ENCODE measurements around the gene CYB5R4.

DNA sequence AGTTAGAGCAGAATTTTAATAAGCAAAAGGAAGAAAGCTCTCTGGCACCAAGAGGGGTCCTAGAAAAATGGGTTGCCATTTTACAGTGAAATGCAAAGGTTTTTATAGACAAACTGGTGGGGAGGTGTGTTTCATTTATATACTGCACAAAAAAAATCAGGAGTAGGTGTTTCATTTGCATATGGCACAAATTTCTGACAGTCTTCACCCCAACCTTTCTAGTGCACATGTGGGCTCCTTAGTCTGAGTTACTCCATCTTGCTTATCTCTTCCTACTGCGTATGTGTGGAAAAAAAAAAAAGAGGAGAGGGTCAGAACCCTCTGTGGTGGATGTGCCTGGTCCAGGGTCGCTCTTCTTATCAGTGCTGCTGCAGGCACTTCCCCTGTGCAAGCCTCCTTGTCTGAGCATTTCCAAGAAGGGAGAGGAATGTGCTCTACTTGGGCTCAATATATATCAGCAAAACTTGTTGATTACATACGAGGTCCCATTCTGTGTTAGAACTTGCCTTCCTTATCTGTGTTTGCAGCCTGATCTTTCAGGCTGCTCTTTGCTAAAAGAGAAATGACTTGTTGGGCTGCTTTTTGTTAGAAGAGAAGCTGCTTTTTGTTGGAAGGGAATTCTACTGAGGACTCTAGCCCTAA lies 115.0 kb downstream of the CYB5R4 start:
- no peak for TF ChIP-seq POLR2A (IDR thresholded peaks at IDR 0.05; ENCODE audit: borderline replicate concordance, extremely low read depth, insufficient read depth, insufficient read length)
- no peak for TF ChIP-seq ZNF274 (IDR thresholded peaks at IDR 0.05; ENCODE audit: low read depth, low read length)
- TF ChIP-seq, protein P1, sequence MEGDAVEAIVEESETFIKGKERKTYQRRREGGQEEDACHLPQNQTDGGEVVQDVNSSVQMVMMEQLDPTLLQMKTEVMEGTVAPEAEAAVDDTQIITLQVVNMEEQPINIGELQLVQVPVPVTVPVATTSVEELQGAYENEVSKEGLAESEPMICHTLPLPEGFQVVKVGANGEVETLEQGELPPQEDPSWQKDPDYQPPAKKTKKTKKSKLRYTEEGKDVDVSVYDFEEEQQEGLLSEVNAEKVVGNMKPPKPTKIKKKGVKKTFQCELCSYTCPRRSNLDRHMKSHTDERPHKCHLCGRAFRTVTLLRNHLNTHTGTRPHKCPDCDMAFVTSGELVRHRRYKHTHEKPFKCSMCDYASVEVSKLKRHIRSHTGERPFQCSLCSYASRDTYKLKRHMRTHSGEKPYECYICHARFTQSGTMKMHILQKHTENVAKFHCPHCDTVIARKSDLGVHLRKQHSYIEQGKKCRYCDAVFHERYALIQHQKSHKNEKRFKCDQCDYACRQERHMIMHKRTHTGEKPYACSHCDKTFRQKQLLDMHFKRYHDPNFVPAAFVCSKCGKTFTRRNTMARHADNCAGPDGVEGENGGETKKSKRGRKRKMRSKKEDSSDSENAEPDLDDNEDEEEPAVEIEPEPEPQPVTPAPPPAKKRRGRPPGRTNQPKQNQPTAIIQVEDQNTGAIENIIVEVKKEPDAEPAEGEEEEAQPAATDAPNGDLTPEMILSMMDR (IDR thresholded peaks at IDR 0.05 in 2 of 3, conservative IDR thresholded peaks at IDR 0.05 in 1 of 3; ENCODE audit: borderline replicate concordance in 1 of 3, insufficient read depth in 1 of 3, low read depth in 2 of 3, low read length in 2 of 3), result no peak
- TF ChIP-seq RAD21 (IDR thresholded peaks at IDR 0.05; ENCODE audit: low read depth), result no peak
- TF ChIP-seq, protein P2, sequence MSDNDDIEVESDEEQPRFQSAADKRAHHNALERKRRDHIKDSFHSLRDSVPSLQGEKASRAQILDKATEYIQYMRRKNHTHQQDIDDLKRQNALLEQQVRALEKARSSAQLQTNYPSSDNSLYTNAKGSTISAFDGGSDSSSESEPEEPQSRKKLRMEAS (IDR thresholded peaks at IDR 0.05), result no peak

Measured in HCT116 (cell line).